ENCODE data around the gene GFOD2.

The GFOD2 gene

DNA sequence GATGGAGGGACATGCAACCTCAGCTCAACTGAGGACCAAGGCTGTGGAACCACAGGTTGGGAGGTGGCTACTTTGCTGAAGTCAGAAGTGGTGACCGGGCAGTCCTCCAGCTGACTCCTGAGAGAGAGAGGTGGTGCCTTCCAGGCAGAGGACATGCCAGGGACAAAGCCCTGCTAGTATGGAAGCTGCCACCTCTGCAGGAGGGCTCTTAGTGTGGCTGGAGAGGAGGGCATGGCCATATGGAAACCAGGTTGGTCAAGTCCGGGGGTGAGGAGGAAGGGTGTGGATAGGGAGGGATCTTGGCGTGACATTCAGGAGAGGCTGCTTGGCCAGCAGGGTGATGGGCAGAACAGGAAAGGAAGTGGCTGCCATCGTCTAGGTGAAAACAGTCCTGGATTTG is 46.8 kb downstream of the GFOD2 start:
- DNase-seq (ENCODE audit: low read depth): no peak

DNA sequence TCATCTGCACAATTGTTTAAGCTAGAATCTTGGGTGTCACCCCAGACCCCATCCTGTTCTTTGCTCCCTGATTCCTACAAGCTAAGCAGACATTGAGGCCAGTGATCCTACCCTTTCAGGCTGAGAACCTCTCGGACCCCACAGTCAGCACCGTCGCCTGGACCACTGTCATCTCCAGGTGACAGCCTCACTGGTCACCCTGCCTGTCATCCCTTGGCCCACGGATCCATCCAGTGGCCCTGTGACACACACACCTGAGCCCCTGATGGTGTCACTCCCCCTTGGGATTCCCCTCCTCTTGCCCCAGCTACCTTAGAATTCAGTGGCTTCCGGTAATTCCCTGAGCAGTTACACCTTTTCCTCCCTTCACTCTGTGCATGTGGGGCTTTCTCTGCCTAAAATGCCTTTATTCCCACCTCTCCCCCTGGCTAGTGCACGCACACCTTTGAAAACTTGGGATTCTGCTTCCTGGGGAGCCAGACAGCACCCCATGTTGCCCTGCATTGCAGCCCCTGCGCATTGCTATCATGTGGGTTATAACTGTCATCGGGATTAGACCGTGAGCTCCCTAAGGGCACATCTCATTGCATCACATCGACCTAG is 49.5 kb downstream of the GFOD2 start:
- no peak for DNase-seq (ENCODE audit: low read depth)

DNA sequence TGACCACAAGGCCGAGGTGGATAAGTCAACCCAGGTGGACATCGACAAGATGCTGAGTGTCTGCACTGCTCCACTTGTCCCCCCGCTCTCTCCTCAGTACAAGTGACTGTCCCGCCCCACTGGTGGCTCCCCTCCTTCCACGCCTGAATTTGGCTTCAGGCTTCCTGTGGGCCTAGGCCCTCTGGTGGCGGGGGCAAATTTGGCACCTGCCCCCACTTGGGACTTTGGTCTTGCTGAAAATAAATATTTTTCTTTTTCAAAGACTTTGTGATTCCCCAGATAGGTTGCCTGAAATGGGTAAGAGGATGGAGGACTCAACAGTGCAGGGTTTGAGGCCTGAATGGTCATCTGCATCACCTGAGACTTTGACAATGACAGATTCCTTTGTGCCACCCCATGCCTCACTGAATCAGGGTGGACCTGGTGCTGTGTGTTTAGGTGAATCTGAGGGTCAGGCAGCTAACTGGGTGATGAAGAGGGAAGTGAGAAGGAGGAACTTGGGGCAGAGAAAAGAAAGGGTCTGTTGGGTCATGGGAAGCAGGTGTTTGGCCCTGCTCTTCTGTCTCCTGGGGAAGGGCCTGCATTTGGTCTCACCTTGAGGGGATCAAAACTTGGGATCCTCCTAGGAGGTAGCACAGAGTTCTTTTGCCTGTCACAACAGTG is 50.5 kb downstream of the GFOD2 start:
- no peak for DNase-seq (ENCODE audit: low read depth)

DNA sequence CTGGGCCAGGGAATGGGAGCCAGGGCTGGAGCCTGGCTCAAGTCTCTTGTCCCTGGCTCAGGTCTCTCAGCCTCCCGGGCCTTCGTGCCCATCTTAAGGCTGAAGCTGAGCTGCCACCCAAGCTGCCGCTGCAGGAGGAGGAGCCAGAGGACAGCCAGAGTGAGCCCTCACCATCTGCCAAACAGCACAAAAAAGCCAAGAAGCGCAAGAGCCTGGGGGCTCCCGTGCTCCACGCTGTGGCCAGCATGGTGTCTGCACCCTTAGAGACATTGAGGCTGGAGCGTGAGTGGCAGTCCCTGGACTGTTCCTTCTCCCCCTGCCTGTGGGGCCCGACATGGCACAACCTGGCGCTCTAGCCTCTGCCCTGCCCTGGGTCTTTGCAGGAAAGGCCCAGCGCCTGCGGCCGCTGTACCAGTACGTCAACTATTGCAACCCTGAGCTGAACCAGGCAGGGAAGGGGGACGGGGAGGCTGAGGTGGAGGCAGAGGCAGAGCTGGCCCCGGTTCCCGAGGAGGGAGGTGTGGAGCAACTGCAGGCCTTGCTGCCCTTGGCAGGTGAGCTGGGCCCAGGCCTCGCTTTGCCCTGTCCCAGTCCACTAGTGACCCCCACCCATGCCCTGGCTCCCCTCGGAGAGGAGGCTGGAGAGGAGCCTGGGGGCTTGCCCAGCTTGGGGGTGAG is 51.2 kb downstream of the GFOD2 start:
- DNase-seq (ENCODE audit: low read depth): peak; percentile 72

DNA sequence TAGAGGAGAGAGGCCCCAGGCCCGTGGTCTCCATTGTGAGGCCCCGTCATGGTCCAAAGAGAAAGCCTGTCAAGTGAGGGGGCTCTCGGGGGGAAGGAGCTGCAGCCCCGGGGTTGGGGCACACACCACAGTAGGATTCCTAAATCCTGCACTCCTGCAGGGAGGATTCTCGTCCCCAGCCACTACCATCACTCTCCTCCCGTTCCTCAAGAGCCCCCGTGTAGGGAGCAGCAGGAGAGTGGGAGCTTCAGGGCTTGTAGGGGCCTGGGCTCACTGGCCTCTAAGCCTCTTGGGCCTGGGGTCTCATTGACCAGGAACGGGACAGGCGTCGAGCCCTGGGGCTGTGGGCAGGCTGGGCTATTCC is 51.7 kb downstream of the GFOD2 start:
- no peak for DNase-seq (ENCODE audit: low read depth)

DNA sequence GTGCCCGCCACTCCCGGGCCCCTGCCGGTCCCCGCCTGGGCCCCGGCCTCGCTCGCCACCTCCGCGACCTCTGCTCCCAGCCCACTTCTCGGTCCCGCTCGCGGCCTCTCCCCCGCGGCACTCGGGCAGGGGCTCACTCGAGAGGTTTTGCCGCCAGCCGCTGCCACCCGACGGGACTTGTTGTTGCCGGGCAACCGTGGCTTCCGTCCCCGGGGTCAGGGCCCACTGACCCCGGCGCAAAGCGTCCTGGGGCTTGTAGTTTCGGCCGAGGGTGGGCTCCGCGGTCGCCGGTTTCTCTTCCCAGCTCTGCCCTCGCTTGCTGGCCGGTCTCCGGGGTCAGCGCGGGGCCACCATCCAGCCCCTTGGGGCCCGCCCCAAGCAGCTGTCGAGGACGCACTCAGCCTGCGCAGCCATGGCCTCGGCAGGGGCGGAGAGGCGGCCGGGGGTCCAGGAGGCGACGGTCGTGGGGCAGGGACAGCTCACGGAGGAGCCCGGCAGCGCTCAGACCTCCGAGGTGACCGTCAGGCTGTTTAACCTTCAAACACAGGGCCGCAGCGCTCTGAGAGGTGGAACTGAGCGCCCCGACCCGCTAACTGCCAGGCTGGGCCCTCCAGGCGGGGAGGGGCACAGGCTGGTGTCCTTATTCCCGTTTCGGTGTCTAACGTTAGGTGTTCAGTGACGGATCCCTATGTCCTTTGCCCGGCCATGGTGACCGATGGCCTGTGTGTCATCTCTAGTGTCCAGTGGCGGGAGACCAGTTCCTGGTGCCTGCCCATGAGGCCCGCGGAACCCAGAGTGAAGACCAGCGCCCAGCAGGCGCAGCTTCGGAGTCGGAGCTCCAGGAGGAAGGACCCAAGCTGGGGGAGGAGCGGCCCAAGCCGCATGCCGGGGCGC is 52.3 kb downstream of the GFOD2 start, which contains the start of the genes C16orf86 and ENKD1:
TSS of gene C16orf86 (plus strand) at position 256 of the 894 bp plus-strand sequence. CDS start at position 413, 157 bp downstream.
TSS of gene ENKD1 (minus strand) at position 192 of the 894 bp plus-strand sequence. CDS start 308 bp downstream, outside the sequence.
- DNase-seq (ENCODE audit: low read depth): peak; percentile 68

DNA sequence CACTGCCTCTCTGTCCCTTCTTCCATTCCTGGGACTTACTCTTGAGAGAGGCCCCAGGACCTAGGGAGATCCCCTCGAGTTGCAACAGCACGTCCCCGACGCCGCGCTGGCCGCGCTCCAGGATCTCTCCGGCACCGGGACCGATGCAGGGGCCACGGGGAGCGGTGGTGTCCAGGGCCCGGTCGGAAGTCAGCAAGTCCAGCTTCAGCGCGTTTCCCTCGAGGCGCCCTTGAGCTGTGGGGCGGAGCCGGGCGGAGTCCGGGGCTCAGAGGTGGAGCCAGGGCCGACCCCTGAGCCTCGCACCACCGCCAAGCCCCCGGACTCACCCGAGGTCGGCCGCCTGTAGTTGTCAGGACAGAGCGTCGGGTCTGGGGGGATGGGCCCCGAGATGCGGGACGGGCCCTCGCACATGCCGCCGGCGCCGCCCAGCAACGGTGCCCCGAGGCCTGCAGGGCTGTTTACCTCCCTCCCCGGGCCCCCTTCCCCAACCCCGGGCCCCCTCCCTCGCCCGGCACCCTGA is 53.0 kb downstream of the GFOD2 start:
- DNase-seq (ENCODE audit: low read depth): no peak

DNA sequence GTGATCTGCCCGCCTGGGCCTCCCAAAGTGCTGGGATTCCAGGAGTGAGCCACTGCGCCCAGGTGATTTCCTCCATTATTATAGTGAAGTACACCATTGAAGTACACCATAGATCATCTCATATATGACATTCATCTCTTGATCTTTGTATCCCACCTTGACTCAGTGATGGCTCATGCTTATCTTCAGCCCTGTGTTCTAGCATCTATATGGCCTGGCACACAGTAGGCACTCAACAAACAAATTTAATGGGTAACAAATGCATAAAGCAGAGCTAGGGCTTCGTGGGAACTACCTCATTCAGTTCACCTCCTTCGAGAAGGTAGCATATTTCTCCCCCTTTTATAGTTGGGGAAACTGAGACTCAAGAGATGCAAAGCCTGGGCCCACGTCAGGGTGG is 53.5 kb downstream of the GFOD2 start:
- no peak for DNase-seq (ENCODE audit: low read depth)

DNA sequence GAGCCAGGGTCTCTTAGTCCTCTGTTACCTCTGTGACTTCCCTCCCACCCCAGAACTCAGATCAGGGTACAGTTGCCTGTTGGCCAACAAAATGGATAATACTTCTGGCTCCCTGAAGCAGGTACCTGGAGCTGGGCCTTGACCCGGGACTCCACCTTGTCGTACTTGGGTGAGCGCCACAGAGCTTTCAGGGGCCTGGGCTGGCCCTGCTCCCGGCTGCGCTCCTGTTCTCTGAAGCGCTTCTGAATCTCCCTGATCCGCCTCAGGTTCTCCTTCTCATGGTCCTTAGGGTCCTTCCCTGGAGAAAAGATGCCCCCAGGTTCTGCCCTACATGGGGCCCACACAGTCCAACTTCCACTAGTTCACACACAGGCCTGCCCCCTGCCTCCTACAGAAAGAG is 54.2 kb downstream of the GFOD2 start:
- no peak for DNase-seq (ENCODE audit: low read depth)

DNA sequence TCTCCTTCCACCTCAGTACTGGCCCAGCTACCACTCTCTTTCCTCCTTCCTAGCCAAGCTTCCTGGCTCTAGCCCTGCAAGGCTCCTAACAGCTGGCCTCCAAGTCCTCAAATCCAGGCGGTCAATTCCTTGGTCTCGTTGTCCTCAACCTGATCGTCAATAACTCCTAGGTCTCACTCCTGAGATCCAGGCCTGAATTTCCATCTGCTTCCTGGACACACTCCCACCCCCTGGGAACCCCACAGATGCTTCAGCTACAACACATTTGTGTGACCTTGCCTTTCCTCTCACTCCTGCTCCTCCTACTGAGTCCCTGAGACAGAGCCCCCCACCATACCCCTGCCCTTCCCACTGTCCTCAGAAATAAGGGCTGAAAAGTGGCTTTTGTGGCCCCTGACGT is 54.9 kb downstream of the GFOD2 start:
- no peak for DNase-seq (ENCODE audit: low read depth)

DNA sequence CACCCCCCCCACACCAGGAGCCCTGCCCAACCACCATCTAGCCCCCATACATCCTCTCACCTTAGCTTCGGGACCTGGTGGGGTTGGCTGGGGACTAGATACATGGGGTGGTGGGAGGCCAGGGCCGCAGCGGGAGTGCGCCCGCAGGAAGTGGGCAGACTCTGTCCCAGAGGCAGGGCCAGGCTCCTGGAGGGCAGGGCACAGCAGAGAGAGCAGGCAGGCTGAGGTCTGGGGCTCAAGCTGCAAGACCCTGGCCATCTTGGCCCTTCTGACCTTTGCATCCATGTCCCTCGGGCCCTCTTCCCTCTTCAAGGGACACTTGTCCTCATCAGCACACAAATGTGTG is 55.3 kb downstream of the GFOD2 start:
- no peak for DNase-seq (ENCODE audit: low read depth)

DNA sequence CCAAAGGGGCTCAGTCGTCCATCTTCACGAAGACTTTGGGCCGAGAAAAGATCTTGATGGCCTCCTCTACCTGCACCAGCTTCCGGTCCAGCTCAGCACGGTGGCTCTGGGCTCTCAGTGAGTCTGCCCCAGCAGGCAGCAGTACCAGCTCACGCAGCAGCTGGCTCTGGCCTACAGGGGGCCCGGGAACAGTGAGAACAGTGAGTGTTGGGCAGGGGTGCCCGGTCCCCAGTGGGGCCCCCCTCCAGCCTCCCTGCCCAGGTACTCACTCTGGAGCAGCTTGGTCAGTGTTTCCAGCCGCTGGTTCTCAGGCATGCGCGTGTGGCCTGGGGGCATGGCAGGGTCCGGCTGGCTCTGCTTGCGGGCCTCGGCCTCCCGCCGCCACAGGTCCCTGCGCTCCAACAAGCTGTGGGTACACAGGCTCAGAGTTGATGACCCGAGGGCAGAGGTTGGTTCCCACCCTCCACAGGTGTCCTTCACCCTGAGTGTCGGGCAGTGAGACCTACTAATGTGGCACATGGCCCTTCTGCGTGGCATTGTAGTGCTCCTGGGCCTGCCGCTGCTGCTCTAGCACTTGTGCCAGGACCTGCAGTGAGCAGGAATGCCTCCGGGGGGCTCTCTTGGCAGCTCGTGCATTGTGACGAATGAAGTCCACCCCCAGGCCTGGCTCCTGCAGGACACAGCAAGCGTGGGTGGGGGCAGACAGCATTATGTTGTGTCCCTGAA is 55.8 kb downstream of the GFOD2 start:
- DNase-seq (ENCODE audit: low read depth): no peak

DNA sequence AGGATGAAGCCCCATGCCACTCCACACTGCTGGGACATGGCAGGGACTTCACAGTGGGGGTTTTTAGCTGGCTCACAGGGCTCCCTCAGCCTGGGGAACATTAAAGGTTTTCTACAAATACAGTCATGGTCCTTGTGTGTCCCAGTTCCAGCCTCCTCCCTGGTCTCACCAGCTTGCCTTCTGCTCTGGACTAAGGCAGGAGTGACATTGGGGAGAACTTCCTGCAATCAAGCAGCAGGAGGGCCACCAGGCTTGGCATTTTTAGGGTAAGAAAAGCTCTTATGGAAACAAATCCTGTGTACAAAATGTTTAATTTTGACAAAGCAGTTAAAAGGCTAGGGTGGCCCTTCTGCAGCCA is 56.5 kb downstream of the GFOD2 start:
- no peak for DNase-seq (ENCODE audit: low read depth)

DNA sequence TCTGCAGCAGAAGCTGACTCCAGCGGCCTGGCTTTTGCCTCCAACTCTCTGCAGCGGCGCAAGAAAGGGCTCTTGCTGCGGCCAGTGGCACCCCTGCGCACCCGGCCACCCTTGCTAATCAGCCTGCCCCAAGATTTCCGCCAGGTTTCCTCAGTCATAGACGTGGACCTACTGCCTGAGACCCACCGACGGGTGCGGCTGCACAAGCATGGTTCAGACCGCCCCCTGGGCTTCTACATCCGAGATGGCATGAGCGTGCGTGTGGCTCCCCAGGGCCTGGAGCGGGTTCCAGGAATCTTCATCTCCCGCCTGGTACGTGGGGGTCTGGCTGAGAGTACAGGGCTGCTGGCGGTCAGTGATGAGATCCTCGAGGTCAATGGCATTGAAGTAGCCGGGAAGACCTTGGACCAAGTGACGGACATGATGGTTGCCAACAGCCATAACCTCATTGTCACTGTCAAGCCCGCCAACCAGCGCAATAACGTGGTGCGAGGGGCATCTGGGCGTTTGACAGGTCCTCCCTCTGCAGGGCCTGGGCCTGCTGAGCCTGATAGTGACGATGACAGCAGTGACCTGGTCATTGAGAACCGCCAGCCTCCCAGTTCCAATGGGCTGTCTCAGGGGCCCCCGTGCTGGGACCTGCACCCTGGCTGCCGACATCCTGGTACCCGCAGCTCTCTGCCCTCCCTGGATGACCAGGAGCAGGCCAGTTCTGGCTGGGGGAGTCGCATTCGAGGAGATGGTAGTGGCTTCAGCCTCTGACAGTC is 57.0 kb downstream of the GFOD2 start:
- DNase-seq (ENCODE audit: low read depth): no peak

DNA sequence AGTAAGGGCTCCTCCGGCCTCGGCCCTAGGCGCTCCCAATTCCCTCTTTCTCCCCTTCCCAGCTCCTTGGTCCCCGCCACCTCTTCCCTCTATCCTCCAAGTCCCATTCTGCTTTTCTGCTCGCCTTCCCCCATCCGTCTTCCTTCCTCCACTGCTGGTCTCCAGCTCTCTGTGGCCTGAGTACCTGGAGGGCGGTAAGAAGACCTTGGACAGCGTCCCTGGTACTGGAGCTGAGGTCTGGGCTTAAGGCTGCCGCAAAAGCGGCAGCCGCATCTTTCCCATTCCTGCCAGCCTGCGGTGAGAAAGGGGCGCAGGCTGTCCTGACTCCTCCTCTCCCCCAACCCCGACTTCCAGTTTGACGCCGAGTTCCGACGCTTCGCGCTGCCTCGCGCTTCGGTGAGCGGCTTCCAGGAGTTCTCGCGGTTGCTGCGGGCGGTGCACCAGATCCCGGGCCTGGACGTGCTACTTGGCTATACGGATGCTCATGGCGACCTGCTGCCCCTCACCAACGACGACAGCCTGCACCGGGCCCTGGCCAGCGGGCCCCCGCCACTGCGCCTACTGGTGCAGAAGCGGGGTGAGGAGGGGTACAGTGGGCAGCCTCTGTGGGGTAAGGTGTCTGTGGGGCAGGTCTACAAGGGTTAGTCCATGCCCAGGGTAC is 57.9 kb downstream of the GFOD2 start:
- DNase-seq (ENCODE audit: low read depth): no peak

DNA sequence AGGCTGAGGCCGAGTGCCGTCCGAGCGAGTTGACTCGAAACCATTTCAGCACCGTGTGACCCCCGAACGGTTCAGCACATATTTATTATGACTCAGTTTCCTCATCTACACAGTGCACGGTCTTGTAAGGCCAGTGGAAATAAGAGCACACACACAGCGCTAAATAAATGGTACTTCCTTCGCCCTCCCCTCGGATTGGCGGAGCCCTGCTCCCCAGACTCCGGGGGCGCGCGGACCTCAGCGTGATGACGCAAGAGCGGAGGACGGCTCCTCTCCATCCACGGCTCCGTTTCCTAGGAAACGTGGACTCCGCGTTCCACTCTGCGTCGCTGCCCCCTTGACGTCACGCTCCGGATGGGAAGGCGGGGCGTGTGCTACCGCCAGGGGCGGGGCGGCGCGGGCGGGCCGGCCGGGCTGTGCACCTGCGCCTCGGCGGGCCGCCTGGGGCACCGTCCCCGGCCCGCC is 58.5 kb downstream of the GFOD2 start, which contains the start of gene PARD6A:
TSS of gene PARD6A (plus strand) at position 397 of the 465 bp plus-strand sequence. CDS start 79 bp downstream, outside the sequence.
- DNase-seq (ENCODE audit: low read depth): peak; percentile 92

DNA sequence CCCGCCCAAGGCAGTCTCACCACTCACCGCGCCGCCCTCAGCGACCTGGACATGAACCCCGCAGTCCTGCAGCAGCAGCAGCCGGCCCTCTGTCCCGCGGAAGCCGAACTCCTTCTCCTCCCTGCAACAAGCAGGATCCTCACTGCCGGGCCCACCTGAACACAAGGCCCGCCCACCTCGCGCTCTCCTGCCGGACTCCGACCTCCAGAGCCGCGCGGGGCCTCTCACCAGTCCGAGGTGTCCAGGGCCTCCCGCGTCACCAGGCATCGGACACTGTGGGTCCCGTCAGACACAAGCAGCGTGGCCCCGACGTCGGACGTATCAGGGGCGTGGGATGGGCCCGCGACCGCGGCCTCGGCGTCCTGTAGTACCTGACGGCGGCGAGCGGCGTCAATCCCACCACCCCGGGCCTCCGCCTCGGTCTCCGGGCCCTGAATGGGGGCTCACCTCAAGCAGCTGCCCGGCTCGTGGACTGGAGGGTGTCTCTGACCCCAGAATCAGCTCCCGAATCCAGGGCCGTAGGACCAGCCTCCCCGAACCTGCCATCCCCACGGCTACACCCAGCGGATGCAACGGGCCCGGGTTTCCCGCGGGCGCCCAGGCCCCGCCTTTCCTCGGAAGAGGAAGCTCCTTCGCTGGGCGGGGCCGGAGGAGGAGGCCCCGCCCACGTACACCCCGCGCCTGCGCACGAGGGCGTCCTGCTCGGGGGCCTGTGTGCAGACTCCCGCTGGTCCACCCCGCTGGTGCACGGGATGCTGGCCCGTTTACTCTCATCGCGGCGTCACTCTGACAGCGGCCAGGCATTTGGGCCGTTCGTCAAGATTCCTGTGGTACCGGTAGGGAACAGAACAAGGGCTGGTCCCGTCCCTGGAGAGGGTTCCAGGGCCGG is 59.2 kb downstream of the GFOD2 start, which contains the start of gene ACD:
TSS of gene ACD (minus strand) at position 586 of the 889 bp plus-strand sequence. CDS start at position 546, 40 bp downstream.
- peak; percentile 92 for DNase-seq (ENCODE audit: low read depth)

DNA sequence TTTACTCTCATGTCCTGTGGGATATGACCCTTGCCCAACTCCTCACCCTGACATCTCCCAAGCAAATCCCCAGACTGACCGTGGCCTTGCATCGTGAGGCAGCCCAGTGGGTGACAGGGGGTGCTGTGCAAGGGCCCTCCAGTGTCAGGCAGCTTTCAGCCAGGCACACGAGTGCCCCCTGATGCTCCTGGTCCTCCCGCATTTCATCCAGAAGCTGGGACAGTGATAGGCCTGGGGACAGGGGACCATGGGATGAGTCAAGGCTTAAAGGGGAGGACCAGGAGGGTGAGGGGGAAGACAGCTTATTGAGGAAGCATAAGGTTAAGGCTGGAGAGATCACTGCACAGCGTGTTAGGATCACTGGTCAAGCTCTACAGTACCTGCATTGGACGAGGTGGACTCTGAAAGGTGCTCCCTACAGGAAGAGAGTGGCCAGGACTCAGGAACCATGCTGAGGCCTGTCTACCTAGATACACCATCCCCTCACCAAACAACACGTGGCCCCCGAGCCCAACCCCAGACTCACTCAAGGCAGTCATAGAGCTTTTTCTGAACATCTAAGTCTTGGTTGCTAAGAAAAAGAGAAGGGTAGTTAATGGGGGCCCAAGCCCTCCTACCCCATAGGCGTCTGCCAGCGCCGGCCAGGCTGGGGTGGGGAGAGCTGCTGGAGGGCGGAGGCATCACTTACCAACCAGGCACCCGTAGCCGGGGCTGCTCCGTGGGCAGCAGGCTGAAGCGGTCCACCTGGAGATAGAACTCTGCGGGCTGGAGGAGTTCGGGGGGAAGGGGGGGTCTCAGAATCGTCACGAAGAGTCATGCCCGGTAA is 60.1 kb downstream of the GFOD2 start:
- no peak for DNase-seq (ENCODE audit: low read depth)
